GM12874 (cell line): ENCODE data around the gene ARMC3.

Experiments used
- CTCF ChIP-seq: IDR thresholded peaks from 2 replicates; pipeline ENCODE4 v1.5.1; 2011; ENCODE audit warnings: low read depth, mild to moderate bottlenecking, control low read depth, low read length, moderate library complexity; ENCODE audit not compliant: insufficient read depth

ARMC3 gene

GRCh38 chr10:22934726-22935125, 6.9 kb downstream of the ARMC3 start:
- no peak for TF ChIP-seq CTCF

- no peak for TF ChIP-seq CTCF
Measured at GRCh38 chr10:22942437-22942836, 14.6 kb downstream of the ARMC3 start.

- TF ChIP-seq CTCF = no peak
Measured at GRCh38 chr10:22945934-22946673, 18.3 kb downstream of the ARMC3 start.

- no peak for TF ChIP-seq CTCF
Measured at GRCh38 chr10:22954970-22955369, 27.1 kb downstream of the ARMC3 start.

- no peak for TF ChIP-seq CTCF
Measured at GRCh38 chr10:22958338-22958737, 30.5 kb downstream of the ARMC3 start.

GRCh38 chr10:22959292-22959691, 31.4 kb downstream of the ARMC3 start:
- no peak for TF ChIP-seq CTCF

- TF ChIP-seq CTCF = no peak
Measured at GRCh38 chr10:22959950-22960349, 32.1 kb downstream of the ARMC3 start.
